IMR-90 (cell line): ENCODE data around the gene RCC1. TPM values are rescaled to one million over a fixed set of nuclear protein-coding genes. Genes with fewer than 3 reads are reported as not detected.

Source experiments
- ATAC-seq: fragments of 200-7000 bp; cut with Tn5 transposase; 2 replicates; pipeline ENCODE4 v1.9.1; 2020; ENCODE audit warnings: low read depth, mild to moderate bottlenecking, moderate library complexity
- BruUV-seq: library from RNA; stranded (reverse); fragments of 400-500 nt; replicated peaks from 2 replicates; lab custom pipeline; 2021; lab: Mats Ljungman, UMichigan
- CTCF ChIA-PET: fragments of 300-600 bp; formaldehyde crosslinking; extraction: SDS; loops from one replicate; lab custom pipeline; 2021; ENCODE audit warnings: antibody characterized with exemption; lab: Yijun Ruan, JAX
- POLR2A ChIA-PET: fragments of 300-600 bp; sonication (Branson Sonifier 250); formaldehyde crosslinking; loops from one replicate; lab custom pipeline; 2022; ENCODE audit warnings: antibody characterized with exemption; ENCODE audit not compliant: unreplicated experiment; lab: Charles Lee
- DNase-seq: peaks from one replicate; pipeline ENCODE4 v3.0.0; 2013
- H2AFZ ChIP-seq: replicated peaks from 2 replicates; pipeline ENCODE3; 2013; ENCODE audit warnings: low read length, mild to moderate bottlenecking; ENCODE audit not compliant: poor library complexity
- H2AK5ac ChIP-seq: 2 replicates; pipeline ENCODE4 v1.6.1; 2013; ENCODE audit warnings: low read depth, low read length, inconsistent platforms
- H2AK9ac ChIP-seq: replicated peaks from 2 replicates; pipeline ENCODE3; 2013; ENCODE audit warnings: mild to moderate bottlenecking, low read depth, low read length, moderate library complexity; ENCODE audit not compliant: poor library complexity
- H2BK120ac ChIP-seq: 2 replicates; pipeline ENCODE4 v1.6.1; 2013; ENCODE audit warnings: low read depth, low read length, inconsistent platforms
- H2BK15ac ChIP-seq: 3 replicates; pipeline ENCODE4 v1.6.1; 2013; ENCODE audit warnings: low read depth, low read length, inconsistent platforms
- H2BK20ac ChIP-seq: 2 replicates; pipeline ENCODE4 v1.6.1; 2013; ENCODE audit warnings: low read depth, mild to moderate bottlenecking, inconsistent platforms, low read length, moderate library complexity
- H2BK5ac ChIP-seq: 2 replicates; pipeline ENCODE4 v1.6.1; 2013; ENCODE audit warnings: mild to moderate bottlenecking, low read depth, low read length, inconsistent platforms; ENCODE audit not compliant: poor library complexity, severe bottlenecking
- H3K14ac ChIP-seq: replicated peaks from 2 replicates; pipeline ENCODE4 v1.6.1; 2013; ENCODE audit warnings: low read depth, low read length, inconsistent platforms
- H3K18ac ChIP-seq: 2 replicates; pipeline ENCODE4 v1.6.1; 2013; ENCODE audit warnings: low read depth, low read length, control low read depth
- H3K23ac ChIP-seq: 2 replicates; pipeline ENCODE4 v1.6.1; 2013; ENCODE audit warnings: low read depth, low read length, inconsistent platforms
- H3K27ac ChIP-seq: 2 replicates; pipeline ENCODE4 v1.5.1; 2013; ENCODE audit warnings: mild to moderate bottlenecking, control low read depth, low read length; ENCODE audit not compliant: insufficient read depth
- H3K27me3 ChIP-seq: 2 replicates; pipeline ENCODE4 v1.6.1; 2013; ENCODE audit warnings: low read length; ENCODE audit not compliant: control insufficient read depth, insufficient read depth
- H3K36me3 ChIP-seq: 2 replicates; pipeline ENCODE4 v1.6.1; 2013; ENCODE audit warnings: low read length, mixed read lengths; ENCODE audit not compliant: control insufficient read depth, insufficient read depth
- H3K4ac ChIP-seq: 2 replicates; pipeline ENCODE4 v1.6.1; 2013; ENCODE audit warnings: low read depth, low read length, inconsistent platforms
- H3K4me1 ChIP-seq: 2 replicates; pipeline ENCODE4 v1.6.1; 2013; ENCODE audit warnings: low read length, mixed read lengths; ENCODE audit not compliant: control insufficient read depth, insufficient read depth
- H3K4me2 ChIP-seq: 2 replicates; pipeline ENCODE4 v1.6.1; 2013; ENCODE audit warnings: low read depth, mild to moderate bottlenecking, control low read depth, low read length, moderate library complexity
- H3K4me3 ChIP-seq: 2 replicates; pipeline ENCODE4 v1.5.1; 2013; ENCODE audit warnings: low read depth, mild to moderate bottlenecking, control low read depth, low read length, moderate library complexity; ENCODE audit not compliant: insufficient read depth
- H3K56ac ChIP-seq: 2 replicates; pipeline ENCODE4 v1.6.1; 2013; ENCODE audit warnings: low read length, inconsistent platforms; ENCODE audit not compliant: insufficient read depth; ENCODE audit errors: extremely low read depth
- H3K79me1 ChIP-seq, 2 experiments: 2 replicates each; pipeline ENCODE4 v1.6.1; 2013; ENCODE audit warnings: low read length in 2 of 2, inconsistent platforms in 1 of 2, low read depth in 1 of 2
- H3K9ac ChIP-seq: 2 replicates; pipeline ENCODE4 v1.6.1; 2013; ENCODE audit warnings: low read depth, low read length, control low read depth
- H3K9me1 ChIP-seq: 2 replicates; pipeline ENCODE4 v1.6.1; 2013; ENCODE audit warnings: low read length, inconsistent platforms; ENCODE audit not compliant: insufficient read depth
- H3K9me3 ChIP-seq: 2 replicates; pipeline ENCODE4 v1.6.1; 2013; ENCODE audit warnings: low read length; ENCODE audit not compliant: control insufficient read depth, insufficient read depth
- H4K20me1 ChIP-seq: 2 replicates; pipeline ENCODE4 v1.6.1; 2013; ENCODE audit warnings: low read length, inconsistent platforms; ENCODE audit not compliant: insufficient read depth
- H4K5ac ChIP-seq: 2 replicates; pipeline ENCODE4 v1.6.1; 2013; ENCODE audit warnings: mild to moderate bottlenecking, low read depth, low read length, control low read depth
- H4K8ac ChIP-seq, 2 experiments: 2 replicates each; pipeline ENCODE4 v1.6.1; 2013; ENCODE audit warnings: low read depth in 2 of 2, low read length in 2 of 2, control low read depth in 1 of 2, inconsistent platforms in 1 of 2
- H4K91ac ChIP-seq: 2 replicates; pipeline ENCODE4 v1.6.1; 2013; ENCODE audit warnings: low read depth, low read length, inconsistent platforms; ENCODE audit not compliant: insufficient read depth
- BHLHE40 ChIP-seq: fragments of 150-350 bp; IDR thresholded peaks from 2 replicates; pipeline ENCODE4 v1.6.1; 2016; ENCODE audit warnings: mild to moderate bottlenecking, low read depth, low read length
- CEBPB ChIP-seq: IDR thresholded peaks from 2 replicates; pipeline ENCODE4 v1.6.1; 2012; ENCODE audit warnings: low read depth, low read length, improper control_type of control experiment
- ELK1 ChIP-seq: fragments of 150-350 bp; IDR thresholded peaks from 2 replicates; pipeline ENCODE4 v1.6.1; 2016; ENCODE audit warnings: low read depth, mild to moderate bottlenecking, low read length, moderate library complexity, borderline replicate concordance
- FOS ChIP-seq: fragments of 150-350 bp; IDR thresholded peaks from 2 replicates; pipeline ENCODE4 v1.6.1; 2016; ENCODE audit warnings: low read depth, low read length
- MAFK ChIP-seq: IDR thresholded peaks from 2 replicates; pipeline ENCODE4 v1.6.1; 2012; ENCODE audit warnings: low read depth, low read length, improper control_type of control experiment
- MAZ ChIP-seq: IDR thresholded peaks from 2 replicates; pipeline ENCODE4 v1.6.1; 2012; ENCODE audit warnings: low read depth, mild to moderate bottlenecking, low read length, improper control_type of control experiment, moderate library complexity, borderline replicate concordance
- MXI1 ChIP-seq: IDR thresholded peaks from 2 replicates; pipeline ENCODE4 v1.6.1; 2012; ENCODE audit warnings: low read depth, mild to moderate bottlenecking, low read length, moderate library complexity, borderline replicate concordance
- NFE2L2 ChIP-seq: fragments of 150-350 bp; IDR thresholded peaks from 2 replicates; pipeline ENCODE4 v1.6.1; 2016; ENCODE audit warnings: low read depth, mild to moderate bottlenecking, low read length
- POLR2A ChIP-seq: IDR thresholded peaks from 2 replicates; pipeline ENCODE4 v1.6.1; 2012; ENCODE audit warnings: mild to moderate bottlenecking, low read depth, low read length
- RAD21 ChIP-seq: IDR thresholded peaks from 2 replicates; pipeline ENCODE4 v1.6.1; 2012; ENCODE audit warnings: low read length, improper control_type of control experiment
- RCOR1 ChIP-seq: IDR thresholded peaks from 2 replicates; pipeline ENCODE4 v1.6.1; 2012; ENCODE audit warnings: mild to moderate bottlenecking, low read length, improper control_type of control experiment; ENCODE audit not compliant: insufficient replicate concordance
- SMC3 ChIP-seq: fragments of 150-350 bp; IDR thresholded peaks from 2 replicates; pipeline ENCODE4 v1.6.1; 2016; ENCODE audit warnings: low read depth, mild to moderate bottlenecking, antibody characterized with exemption, low read length, moderate library complexity
- WGBS, 2 experiments: methylation state at CpG; one replicate each; pipeline versions ENCODE4 v1.1.5 to v1.1.7; 2013; ENCODE audit warnings: missing lambda C conversion rate in 2 of 2; ENCODE audit not compliant: insufficient read length in 1 of 2; ENCODE audit errors: extremely low coverage in 2 of 2; 5-methylcytosine and 5-hydroxymethylcytosine counted together
- dilution Hi-C: fragments of 300-500 bp; cut with HindIII; formaldehyde crosslinking; loops from one replicate; pipeline ENCODE4 v1.14.3; 2018; ENCODE audit warnings: low sequenced_read_pairs; ENCODE audit not compliant: unreplicated experiment
- in situ Hi-C: fragments of 300-500 bp; cut with MboI; formaldehyde crosslinking; loops from 3 replicates; pipeline ENCODE4 v1.14.3; 2019; ENCODE audit warnings: low sequenced_read_pairs, inconsistent platforms, mixed read lengths
- intact Hi-C: fragments of 100-400 bp; cut with micrococcal nuclease; formaldehyde crosslinking; loops from 2 replicates; pipeline ENCODE4 v1.10.0; 2022
- polyA plus RNA-seq, 3 experiments: library from polyadenylated mRNA; depleted of rRNA; stranded (reverse); fragments of >200 nt; gene quantifications; 2 replicates each; pipeline ENCODE4 v1.2.3, GENCODE V29; 2012; ENCODE audit warnings: low replicate concordance in 1 of 3
- total RNA-seq: library from RNA; depleted of rRNA; stranded (reverse); fragments of >200 nt; gene quantifications from 2 replicates; pipeline ENCODE4 v1.2.3, GENCODE V29; 2012
- TF ChIP-seq, protein P1 (sequence below): fragments of 150-350 bp; IDR thresholded peaks from 2 replicates; pipeline ENCODE4 v1.6.1; 2017; ENCODE audit warnings: mild to moderate bottlenecking, antibody characterized with exemption, low read length, low read depth

RCC1 gene
- total and polyA plus RNA-seq, 2 of the 4 experiments (the other 2 are of a cell fraction) = 33.2 to 43.9 TPM

- Histone ChIP-seq H3K4me3 (peak overlapping the region; percentile 79), H3K56ac (peak overlapping the region; percentile 54; the same call in 1 of the 2 replicates), H2AK9ac (peak overlapping the region; percentile 94), H3K9ac (peak overlapping the region; percentile 76), H3K18ac (no peak overlapping the region; the same call in 1 of the 2 replicates), H2BK120ac (no peak overlapping the region), H4K91ac (0 out of 2 replicates have a peak overlapping the region, but pooled peaks have one; percentile 0), H2AK5ac (peak overlapping the region; percentile 84), H2BK5ac (peak overlapping the region; percentile 58), H3K9me1 (peaks cover 7% of the 10 kb centered on the region; the same call in 1 of the 2 replicates), H3K4me1 (peaks cover 6% of the 10 kb centered on the region; the same call in 1 of the 2 replicates), H2AFZ (peak overlapping the region; percentile 27), H2BK20ac (no peak overlapping the region), H3K23ac (peak overlapping the region; percentile 95), H3K27ac (peak overlapping the region; percentile 69), H3K4ac (peak overlapping the region; percentile 72), H3K27me3 (no peaks in the 10 kb centered on the region), H3K79me1 (peaks cover 13 to 35% of the 10 kb centered on the region in 2 experiments), H3K9me3 (no peaks in the 10 kb centered on the region), H4K20me1 (peaks cover 44% of the 10 kb centered on the region), H4K5ac (no peak overlapping the region), H2BK15ac (no peak overlapping the region), H3K14ac (peak overlapping the region; percentile 73), H3K36me3 (peaks cover 35% of the 10 kb centered on the region), H4K8ac (no peak overlapping the region), H3K4me2 (peak overlapping the region; percentile 96)
- in situ Hi-C loops = no loop called here
- peak; percentile 9 for ATAC-seq
- WGBS, 2 experiments = 1% methylated on average over 16 of the region's 26 CpGs; no CpG with 5 or more reads in 1 of the 2 experiments
- peak; percentile 56 for DNase-seq
- intact Hi-C loops = loop anchor here (1.0 to 5.0 kb wide), 2 partner anchors 28 to 64 kb away; partner anchors contain the start of gene TRNAU1AP
- ChIA-PET CTCF (interaction anchor here (0.6 to 1.7 kb wide), 6 partner anchors 10 to 448 kb away, joined by 3 to 7 read pairs (median 3); no protein-coding TSS in a partner anchor), POLR2A (interaction anchor here (0.6 to 1.5 kb wide), 4 partner anchors 20 to 346 kb away, joined by 3 to 6 read pairs (median 4); no protein-coding TSS in a partner anchor)
- BruUV-seq = TSS peak; percentile 72
- dilution Hi-C loops = no loop called here
- TF ChIP-seq RCOR1 (no peak), CEBPB (no peak), ELK1 (no peak), FOS (no peak), MXI1 (no peak), POLR2A (no peak), SMC3 (no peak), MAZ (no peak), RAD21 (no peak), MAFK (no peak), BHLHE40 (no peak), NFE2L2 (no peak)
- TF ChIP-seq, protein P1, sequence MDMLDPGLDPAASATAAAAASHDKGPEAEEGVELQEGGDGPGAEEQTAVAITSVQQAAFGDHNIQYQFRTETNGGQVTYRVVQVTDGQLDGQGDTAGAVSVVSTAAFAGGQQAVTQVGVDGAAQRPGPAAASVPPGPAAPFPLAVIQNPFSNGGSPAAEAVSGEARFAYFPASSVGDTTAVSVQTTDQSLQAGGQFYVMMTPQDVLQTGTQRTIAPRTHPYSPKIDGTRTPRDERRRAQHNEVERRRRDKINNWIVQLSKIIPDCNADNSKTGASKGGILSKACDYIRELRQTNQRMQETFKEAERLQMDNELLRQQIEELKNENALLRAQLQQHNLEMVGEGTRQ = no peak
Observed at GRCh38 chr1:28580722-28581530, 75.1 kb downstream of the RCC1 start.
